Endodermal cell (in vitro differentiated cells): Measurements from ENCODE around the gene LRP1-AS. TPM values are rescaled to one million over a fixed set of nuclear protein-coding genes. Genes with fewer than 3 reads are reported as not detected.

Experiments used
- DNase-seq: peaks from one replicate; pipeline ENCODE4 v3.0.0-alpha.2; 2017
- H3K27ac ChIP-seq: 2 replicates; pipeline ENCODE4 v1.5.1; 2013; ENCODE audit warnings: mild to moderate bottlenecking, low read depth, low read length, moderate library complexity
- H3K27me3 ChIP-seq: 2 replicates; pipeline ENCODE4 v1.6.1; 2013; ENCODE audit warnings: mild to moderate bottlenecking, low read length, moderate library complexity; ENCODE audit not compliant: insufficient read depth, control insufficient read depth, poor library complexity, severe bottlenecking
- H3K36me3 ChIP-seq: 2 replicates; pipeline ENCODE4 v1.7.0; 2013; ENCODE audit warnings: mild to moderate bottlenecking, low read length, moderate library complexity; ENCODE audit not compliant: control insufficient read depth, insufficient read depth
- H3K4me1 ChIP-seq: one replicate; pipeline ENCODE4 v1.7.0; 2013; ENCODE audit warnings: low read length; ENCODE audit not compliant: control insufficient read depth, insufficient read depth
- H3K4me3 ChIP-seq: 2 replicates; pipeline ENCODE4 v1.5.1; 2013; ENCODE audit warnings: mild to moderate bottlenecking, low read length, moderate library complexity
- H3K9ac ChIP-seq: 2 replicates; pipeline ENCODE4 v1.6.1; 2013; ENCODE audit warnings: mild to moderate bottlenecking, low read length, moderate library complexity; ENCODE audit not compliant: poor library complexity, severe bottlenecking; ENCODE audit errors: extremely low read depth
- H3K9me3 ChIP-seq: 2 replicates; pipeline ENCODE4 v1.6.1; 2013; ENCODE audit warnings: mild to moderate bottlenecking, low read length, moderate library complexity; ENCODE audit not compliant: control insufficient read depth
- H3K27ac Mint-ChIP-seq: 2 replicates; pipeline ENCODE4 v1.8.0; 2020; ENCODE audit warnings: mixed read lengths
- H3K27me3 Mint-ChIP-seq: 2 replicates; pipeline ENCODE4 v1.8.0; 2021; ENCODE audit warnings: mild to moderate bottlenecking, mixed read lengths; ENCODE audit not compliant: insufficient read depth
- H3K36me3 Mint-ChIP-seq: 2 replicates; pipeline ENCODE4 v1.8.0; 2020; ENCODE audit warnings: low read depth, mixed read lengths
- H3K4me1 Mint-ChIP-seq: 2 replicates; pipeline ENCODE4 v1.8.0; 2020; ENCODE audit warnings: mixed read lengths
- H3K4me3 Mint-ChIP-seq: 2 replicates; pipeline ENCODE4 v1.8.0; 2020; ENCODE audit warnings: mild to moderate bottlenecking, moderate library complexity, mixed read lengths
- H3K9me3 Mint-ChIP-seq: 2 replicates; pipeline ENCODE4 v1.8.0; 2020; ENCODE audit warnings: mild to moderate bottlenecking, mixed read lengths
- CTCF ChIP-seq: fragments of 200-600 bp; sonication (generic); conservative IDR thresholded peaks from 2 replicates; pipeline ENCODE4 v1.5.0; 2021; ENCODE audit warnings: antibody characterized with exemption, mild to moderate bottlenecking
- WGBS, 2 experiments: methylation state at CpG; one replicate each; pipeline versions ENCODE4 v1.1.5 to v1.1.7; 2013; ENCODE audit warnings: missing lambda C conversion rate in 2 of 2, mixed read lengths in 1 of 2; ENCODE audit not compliant: insufficient coverage in 1 of 2, insufficient read length in 1 of 2; 5-methylcytosine and 5-hydroxymethylcytosine counted together
- total RNA-seq, 2 donors: library from RNA; stranded (reverse); fragmentation: NEBNext Ultra II Directional in 1 of 2; extraction: Animal tissue kit (Norgen Biotek cat#: 25700) in 1 of 2; gene quantifications; 2 replicates in 1 of 2; 3 replicates in 1 of 2; pipeline ENCODE4 v1.2.1, GENCODE V29; 2021

Gene LRP1-AS
- total RNA-seq, 2 donors from 2014 or later = not detected

GRCh38 chr12:57133013-57133569 lies 14.3 kb downstream of the LRP1-AS start:
- peak overlapping the region; percentile 81 for H3K27ac Mint-ChIP-seq
- peaks cover 50% of the 10 kb centered on the region for H3K4me1 Mint-ChIP-seq
- H3K4me3 ChIP-seq = peak overlapping the region; percentile 32

GRCh38 chr12:57131896-57132744 lies 15.3 kb downstream of the LRP1-AS start:
- Histone ChIP-seq H3K36me3 (no peaks in the 10 kb centered on the region), H3K27ac (no peak overlapping the region), H3K4me1 (peaks cover 13% of the 10 kb centered on the region), H3K4me3 (peak overlapping the region; percentile 32), H3K9ac (peak overlapping the region; percentile 31), H3K9me3 (no peaks in the 10 kb centered on the region), H3K27me3 (no peaks in the 10 kb centered on the region)
- peak; percentile 57 for DNase-seq
- no peaks in the 10 kb centered on the region for H3K9me3 Mint-ChIP-seq
- WGBS, 2 experiments = 83 to 84% methylated on average over 7 to 9 of the region's 9 CpGs
- H3K4me1 Mint-ChIP-seq = peaks cover 50% of the 10 kb centered on the region
- TF ChIP-seq CTCF = no peak
- H3K36me3 Mint-ChIP-seq = no peaks in the 10 kb centered on the region
- H3K4me3 Mint-ChIP-seq = no peak overlapping the region
- H3K27ac Mint-ChIP-seq = peak overlapping the region; percentile 81
- H3K27me3 Mint-ChIP-seq = peaks cover 1% of the 10 kb centered on the region

More at GRCh38 chr12:57133013-57133569, 14.3 kb downstream of the LRP1-AS start:
- H3K9ac ChIP-seq = no peak overlapping the region
- H3K9me3 ChIP-seq = no peaks in the 10 kb centered on the region
- H3K36me3 ChIP-seq = no peaks in the 10 kb centered on the region
- Mint-ChIP-seq H3K27me3 (no peaks in the 10 kb centered on the region), H3K9me3 (no peaks in the 10 kb centered on the region), H3K36me3 (no peaks in the 10 kb centered on the region), H3K4me3 (no peak overlapping the region)
- 51 to 55% methylated on average over 3 to 4 of the region's 4 CpGs for WGBS, 2 experiments
- no peak overlapping the region for H3K27ac ChIP-seq
- peaks cover 13% of the 10 kb centered on the region for H3K4me1 ChIP-seq
- peak; percentile 69 for DNase-seq
- TF ChIP-seq CTCF = no peak
- no peaks in the 10 kb centered on the region for H3K27me3 ChIP-seq

- H3K36me3 Mint-ChIP-seq = no peaks in the 10 kb centered on the region
- peaks cover 54% of the 10 kb centered on the region for H3K4me1 Mint-ChIP-seq
- H3K4me3 Mint-ChIP-seq = peak overlapping the region; percentile 79
- 93% methylated on average over 2 of the region's 2 CpGs; no CpG with 5 or more reads in 1 of the 2 experiments for WGBS, 2 experiments
- no peak for TF ChIP-seq CTCF
- peaks cover 9% of the 10 kb centered on the region for H3K27me3 Mint-ChIP-seq
- no peaks in the 10 kb centered on the region for H3K9me3 ChIP-seq
- peak overlapping the region; percentile 93 for H3K4me3 ChIP-seq
- H3K27ac ChIP-seq = no peak overlapping the region
- DNase-seq = peak; percentile 46
- H3K9me3 Mint-ChIP-seq = no peaks in the 10 kb centered on the region
- H3K9ac ChIP-seq = no peak overlapping the region
- H3K27me3 ChIP-seq = no peaks in the 10 kb centered on the region
- H3K27ac Mint-ChIP-seq = no peak overlapping the region
- H3K36me3 ChIP-seq = no peaks in the 10 kb centered on the region
- H3K4me1 ChIP-seq = peaks cover 12% of the 10 kb centered on the region
Observed at GRCh38 chr12:57130941-57131340, 16.5 kb downstream of the LRP1-AS start.
